NCI-H2171 treated with DMSO at 0.1 percent for 48 hours (cell line): ENCODE results near the gene MCMBP.
"Not testable (repeated sequence)": the region's sequence is repeated elsewhere in the genome, so short reads cannot be mapped to it uniquely, and the experiment has no call there.

Experiments used
- DNase-seq: peaks from one replicate; lab custom pipeline; 2025; lab: John Stamatoyannopoulos, UW

MCMBP gene

GRCh38 chr10:119878524-119878923 is 5.9 kb upstream of the MCMBP start:
- no peak for DNase-seq

GRCh38 chr10:119872860-119873681 is 428 bp upstream of the MCMBP start:
- peak; percentile 77 for DNase-seq

- peak; percentile 30 for DNase-seq
Measured at GRCh38 chr10:119871881-119872609, 598 bp downstream of the MCMBP start.

GRCh38 chr10:119869398-119869797 is 3.2 kb downstream of the MCMBP start:
- DNase-seq: not testable (repeated sequence)

GRCh38 chr10:119867317-119867716 is 5.3 kb downstream of the MCMBP start:
- no peak for DNase-seq

GRCh38 chr10:119865699-119866240 is 6.9 kb downstream of the MCMBP start:
- no peak for DNase-seq

- DNase-seq: no peak
Measured at GRCh38 chr10:119863951-119864565, 8.6 kb downstream of the MCMBP start.

GRCh38 chr10:119862524-119862923 is 10.1 kb downstream of the MCMBP start:
- DNase-seq: no peak

GRCh38 chr10:119860866-119861607 is 11.6 kb downstream of the MCMBP start:
- no peak for DNase-seq

- DNase-seq: peak; percentile 25
Measured at GRCh38 chr10:119859420-119860258, 13.0 kb downstream of the MCMBP start.

- DNase-seq: no peak
Measured at GRCh38 chr10:119858063-119858462, 14.6 kb downstream of the MCMBP start.

- no peak for DNase-seq
Measured at GRCh38 chr10:119853574-119853973, 19.1 kb downstream of the MCMBP start.

GRCh38 chr10:119852822-119853221 is 19.8 kb downstream of the MCMBP start:
- no peak for DNase-seq

GRCh38 chr10:119852277-119852676 is 20.4 kb downstream of the MCMBP start:
- DNase-seq: no peak

GRCh38 chr10:119849944-119850343 is 22.7 kb downstream of the MCMBP start:
- DNase-seq: no peak

GRCh38 chr10:119849031-119849789 is 23.4 kb downstream of the MCMBP start:
- DNase-seq: no peak

- DNase-seq: no peak
Measured at GRCh38 chr10:119845656-119846055, 27.0 kb downstream of the MCMBP start.

- no peak for DNase-seq
Measured at GRCh38 chr10:119834188-119834587, 38.5 kb downstream of the MCMBP start.

- no peak for DNase-seq
Measured at GRCh38 chr10:119832951-119833350, 39.7 kb downstream of the MCMBP start.

GRCh38 chr10:119831656-119832055 is 41.0 kb downstream of the MCMBP start:
- no peak for DNase-seq
